Psoas muscle (tissue), 8 donors: ENCODE data around the gene ZNF652. TPM values are rescaled to one million over a fixed set of nuclear protein-coding genes. Genes with fewer than 3 reads are reported as not detected.

Experiments
- ATAC-seq, 4 donors: fragments of 200-7000 bp; cut with Tn5 transposase; one replicate each; pipeline ENCODE4 v1.9.1; 2020; ENCODE audit warnings: moderate library complexity in 3 of 4, mild to moderate bottlenecking in 2 of 4
- DNase-seq, 2 donors: peaks; one replicate each; pipeline ENCODE4 v3.0.0-alpha.2; 2020
- H3K27ac ChIP-seq: fragments of 200-600 bp; one replicate; pipeline ENCODE4 v1.8.0; 2022
- H3K27me3 ChIP-seq, 3 donors: fragments of 200-600 bp in 1 of 3; one replicate each; pipeline versions ENCODE4 v1.6.1 to v1.8.0; 2013 to 2022; ENCODE audit warnings: low read length in 2 of 3, mild to moderate bottlenecking in 2 of 3, moderate library complexity in 1 of 3; ENCODE audit not compliant: insufficient read depth in 3 of 3
- H3K36me3 ChIP-seq, 2 donors: fragments of 200-600 bp in 1 of 2; one replicate each; pipeline versions ENCODE4 v1.6.1 to v1.8.0; 2013 to 2022; ENCODE audit warnings: low read depth in 1 of 2, mild to moderate bottlenecking in 1 of 2, moderate library complexity in 1 of 2; ENCODE audit not compliant: insufficient read depth in 1 of 2
- H3K4me1 ChIP-seq: fragments of 200-600 bp; one replicate; pipeline ENCODE4 v1.8.0; 2022
- H3K4me3 ChIP-seq: fragments of 200-600 bp; one replicate; pipeline ENCODE4 v1.8.0; 2022; ENCODE audit warnings: mild to moderate bottlenecking
- H3K9me3 ChIP-seq: fragments of 200-600 bp; one replicate; pipeline ENCODE4 v1.8.0; 2022
- WGBS, 3 donors: extraction: QIAGEN DNeasy Blood & Tissue Kit; methylation state at CpG; one replicate each; pipeline versions ENCODE4 v1.1.6 to v1.1.7; 2013; 5-methylcytosine and 5-hydroxymethylcytosine counted together
- intact Hi-C, 2 donors: fragments of 100-400 bp; cut with DNase I; formaldehyde crosslinking; loops; one replicate each; pipeline versions ENCODE4 v1.11.0 to v1.14.2; 2022
- long read RNA-seq, 2 donors: library from polyadenylated mRNA; unstranded; transcript quantifications; one replicate each; pipeline ENCODE4 v2.0.0, GENCODE V29; 2021
- polyA plus RNA-seq, 3 donors: library from polyadenylated mRNA; stranded (reverse); fragments of 200-250 nt; gene quantifications; one replicate each; pipeline ENCODE4 v1.2.3, GENCODE V29; 2013
- total RNA-seq, 4 donors: library from RNA; stranded (reverse); fragmentation: NEBNext Ultra II Directional in 2 of 4; extraction: Animal tissue kit (Norgen Biotek cat#: 25700) in 2 of 4; gene quantifications; one replicate each; pipeline versions ENCODE4 v1.2.1 to v1.2.4, GENCODE V29; 2021 to 2023
- TF ChIP-seq, protein P1 (sequence below): fragments of 200-600 bp; IDR thresholded peaks from one replicate; pipeline ENCODE4 v1.8.0; 2022; ENCODE audit warnings: antibody characterized with exemption
- donor health status: healthy with polysubstance abuse.
- donor health status: DM: no; HTN: no; CAD: no; lungs with moderate emphysema.
- donor health status: Bipolar disorder and iron deficiency.
- donor health status: healthy.
- donor health status: DM: yes; HTN: yes; CAD: no.
- donor health status: DM: no; HTN: no; CAD: no.
- donor health status: DM: no; HTN: no; CAD: no.
- donor health status: DM: yes; HTN: yes; CAD: no.

ZNF652 gene
- total RNA-seq (10 to 100 TPM; 21.3 to 30.1 (median 23.8) TPM), polyA plus RNA-seq (10 to 100 TPM in 1 of 3 donors, 1 to 10 TPM in 2; 3.1 to 15.5 (median 8.1) TPM)
- long read RNA-seq, donor 1, partial matches to known transcripts = 4 of 4 reads
- long read RNA-seq, donor 1, other reads (novel, unspliced or antisense) = 0 of 4 reads
- long read RNA-seq, donor 2, full-length matches to known transcripts = 1 of 8 reads
- long read RNA-seq, donor 2, partial matches to known transcripts = 3 of 8 reads
- long read RNA-seq, donor 2, other reads (novel, unspliced or antisense) = 4 of 8 reads

DNA sequence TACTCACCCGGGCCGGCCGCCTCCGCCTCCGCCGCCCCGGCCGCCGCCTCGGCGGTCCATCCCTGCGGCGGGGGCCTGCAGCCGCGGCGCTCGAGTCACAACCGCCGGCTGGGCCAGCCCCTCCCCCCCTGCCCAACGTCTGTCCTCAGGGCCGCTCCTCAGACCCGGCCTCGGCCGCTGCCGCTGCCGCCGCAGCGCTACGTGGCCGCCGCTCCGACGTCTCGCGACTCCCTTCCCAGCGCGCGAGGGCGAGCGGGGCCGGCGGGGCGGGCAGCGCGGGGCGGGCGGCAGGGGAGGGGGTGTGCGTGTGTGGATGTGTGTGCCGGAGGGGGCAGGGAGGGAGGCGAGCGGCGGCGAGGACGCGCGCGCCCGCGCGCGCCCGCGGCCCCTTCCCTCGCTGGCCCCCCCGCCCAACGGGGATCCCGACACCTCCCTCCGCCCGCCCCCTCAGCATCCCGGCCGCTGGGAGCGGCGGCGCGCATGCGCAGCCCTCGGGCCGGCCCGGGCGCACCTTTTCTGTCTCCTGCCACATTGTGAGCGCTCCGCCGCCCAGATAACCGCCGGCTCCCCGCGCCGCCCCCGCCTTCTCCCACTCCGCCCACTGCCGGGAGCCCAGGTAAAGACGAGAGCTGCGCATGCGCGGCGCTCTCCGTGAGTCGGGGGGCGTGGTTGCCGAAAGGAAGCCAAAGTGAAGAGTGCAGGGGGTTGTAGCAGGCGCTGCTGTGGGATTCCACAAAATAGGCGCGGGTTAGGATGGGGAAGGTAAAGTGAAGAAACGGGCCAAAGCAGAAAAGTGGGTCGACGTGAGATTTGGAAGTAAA is at the start of gene ZNF652:
Gene ZNF652, minus strand, starts transcription at position 349 of the 821 bp plus-strand sequence. CDS start 44,525 bp downstream, outside the sequence.
- no peaks in the 10 kb centered on the region for H3K9me3 ChIP-seq

DNA sequence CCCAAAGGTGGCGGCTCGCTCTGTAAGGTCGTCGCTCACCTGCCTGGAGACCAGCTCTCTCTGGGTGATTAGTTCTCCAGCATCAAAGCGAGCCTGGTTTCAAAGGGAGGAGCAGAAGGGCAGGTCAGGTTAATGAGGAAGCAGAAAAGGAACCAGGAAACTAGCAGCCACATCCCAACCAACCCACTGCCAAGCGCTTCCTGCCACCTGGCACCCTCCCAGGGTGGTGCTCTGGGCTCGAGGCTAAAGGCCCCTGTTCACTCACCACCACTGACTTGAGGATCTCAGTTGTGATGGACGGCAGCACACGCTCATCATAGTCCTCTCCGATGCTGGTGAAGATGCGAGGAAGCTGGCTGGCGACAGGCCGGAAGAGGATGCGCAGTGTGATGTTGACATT is 47.0 kb upstream of the ZNF652 start:
- H3K9me3 ChIP-seq = no peaks in the 10 kb centered on the region
- 88 to 89% (median 89%) methylated on average over 14 of the region's 14 CpGs for WGBS, 3 donors
- no peaks in the 10 kb centered on the region for H3K27me3 ChIP-seq
- TF ChIP-seq, protein P1, sequence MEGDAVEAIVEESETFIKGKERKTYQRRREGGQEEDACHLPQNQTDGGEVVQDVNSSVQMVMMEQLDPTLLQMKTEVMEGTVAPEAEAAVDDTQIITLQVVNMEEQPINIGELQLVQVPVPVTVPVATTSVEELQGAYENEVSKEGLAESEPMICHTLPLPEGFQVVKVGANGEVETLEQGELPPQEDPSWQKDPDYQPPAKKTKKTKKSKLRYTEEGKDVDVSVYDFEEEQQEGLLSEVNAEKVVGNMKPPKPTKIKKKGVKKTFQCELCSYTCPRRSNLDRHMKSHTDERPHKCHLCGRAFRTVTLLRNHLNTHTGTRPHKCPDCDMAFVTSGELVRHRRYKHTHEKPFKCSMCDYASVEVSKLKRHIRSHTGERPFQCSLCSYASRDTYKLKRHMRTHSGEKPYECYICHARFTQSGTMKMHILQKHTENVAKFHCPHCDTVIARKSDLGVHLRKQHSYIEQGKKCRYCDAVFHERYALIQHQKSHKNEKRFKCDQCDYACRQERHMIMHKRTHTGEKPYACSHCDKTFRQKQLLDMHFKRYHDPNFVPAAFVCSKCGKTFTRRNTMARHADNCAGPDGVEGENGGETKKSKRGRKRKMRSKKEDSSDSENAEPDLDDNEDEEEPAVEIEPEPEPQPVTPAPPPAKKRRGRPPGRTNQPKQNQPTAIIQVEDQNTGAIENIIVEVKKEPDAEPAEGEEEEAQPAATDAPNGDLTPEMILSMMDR = no peak
- ATAC-seq = no peak
- DNase-seq = no peak
- intact Hi-C loops = no loop called here
- H3K4me3 ChIP-seq = no peak overlapping the region
- H3K36me3 ChIP-seq = peaks cover 31 to 92% of the 10 kb centered on the region in 2 donors
- H3K27ac ChIP-seq = no peak overlapping the region
- peaks cover 5% of the 10 kb centered on the region for H3K4me1 ChIP-seq

More for the DNA sequence above, at the start of gene ZNF652:
- TF ChIP-seq, protein P1 = no peak
- H3K27me3 ChIP-seq = no peaks in the 10 kb centered on the region
- peak within 1 kb of the TSS; percentile 92 for H3K4me3 ChIP-seq
- peak within 1 kb of the TSS; percentile 84 for H3K27ac ChIP-seq
- intact Hi-C loops = loop anchor here (2.0 to 5.0 kb wide), 2 partner anchors 33 to 45 kb away; no protein-coding TSS in a partner anchor
- DNase-seq (peak; percentile 93 to 95), ATAC-seq (peak; percentile 93 to 94 (median 94))
- peaks cover 35% of the 10 kb centered on the region for H3K4me1 ChIP-seq
- 1 to 3% (median 1%) methylated on average over 31 to 105 of the region's 106 CpGs for WGBS, 3 donors
- no peaks in the 10 kb centered on the region for H3K36me3 ChIP-seq

DNA sequence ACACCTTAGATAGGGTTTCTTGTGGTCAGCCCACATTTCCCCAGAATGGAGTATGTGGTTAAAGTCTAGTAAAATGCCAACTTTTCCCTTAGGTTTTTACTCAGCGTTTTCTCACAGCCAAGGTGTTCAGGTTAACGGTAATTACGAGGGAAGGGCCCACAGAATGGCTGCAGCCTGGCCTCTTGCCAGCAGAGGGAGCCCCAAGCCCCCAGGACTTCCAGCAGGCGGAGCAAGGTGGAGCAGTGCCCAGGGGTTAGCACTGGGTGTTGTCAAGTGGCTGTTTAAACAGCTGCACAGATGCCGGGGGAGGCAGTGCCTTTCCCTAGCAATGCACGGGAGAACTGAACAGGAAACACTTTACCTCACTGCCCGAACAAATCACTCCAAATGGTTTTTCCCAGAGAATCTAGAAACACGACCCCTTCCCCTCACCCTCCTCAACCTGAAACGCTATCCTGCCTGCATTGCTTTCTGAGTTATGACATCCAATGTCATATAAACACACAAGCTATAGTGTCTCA is 46.0 kb upstream of the ZNF652 start:
- intact Hi-C loops = loop anchor here in 1 of 2 donors (2.0 kb wide), 1 partner anchor 149 kb away; no protein-coding TSS in a partner anchor
- H3K27ac ChIP-seq = no peak overlapping the region
- ATAC-seq (peak; percentile 54 to 71 (median 62)), DNase-seq (peak; percentile 56 to 78)
- H3K9me3 ChIP-seq = no peaks in the 10 kb centered on the region
- H3K36me3 ChIP-seq = peaks cover 31 to 96% of the 10 kb centered on the region in 2 donors
- 32 to 39% (median 33%) methylated on average over 9 of the region's 9 CpGs for WGBS, 3 donors
- H3K4me3 ChIP-seq = no peak overlapping the region
- no peaks in the 10 kb centered on the region for H3K4me1 ChIP-seq
- TF ChIP-seq, protein P1 = peak; percentile 47
- H3K27me3 ChIP-seq = no peaks in the 10 kb centered on the region

DNA sequence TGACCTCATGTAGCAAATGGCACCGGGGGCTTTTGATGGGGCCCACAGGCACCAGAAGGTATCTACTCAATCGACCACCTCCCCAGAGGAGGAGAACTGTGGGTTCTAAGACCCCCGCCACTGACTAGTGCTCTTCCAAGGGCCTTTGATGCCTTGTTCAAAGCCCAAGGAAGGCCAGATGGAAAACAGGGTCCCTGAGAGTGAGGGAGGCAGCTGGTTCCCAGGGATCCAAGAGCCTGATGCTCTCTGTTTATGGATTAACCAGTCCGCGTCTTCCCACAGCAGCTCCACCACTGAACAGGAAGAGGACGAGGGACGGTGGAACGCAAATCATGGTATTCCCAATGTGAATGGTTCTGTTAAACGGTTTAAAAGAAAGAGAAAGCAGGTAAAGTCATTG is 45.0 kb upstream of the ZNF652 start:
- Histone ChIP-seq H3K36me3 (peaks cover 22 to 89% of the 10 kb centered on the region in 2 donors), H3K9me3 (no peaks in the 10 kb centered on the region), H3K27ac (no peak overlapping the region), H3K27me3 (no peaks in the 10 kb centered on the region), H3K4me3 (no peak overlapping the region), H3K4me1 (no peaks in the 10 kb centered on the region)
- TF ChIP-seq, protein P1 = no peak
- intact Hi-C loops = loop anchor here in 1 of 2 donors (2.0 kb wide), 1 partner anchor 150 kb away; no protein-coding TSS in a partner anchor
- ATAC-seq (no peak), DNase-seq (no peak)
- WGBS, 3 donors = 90 to 92% (median 91%) methylated on average over 9 of the region's 9 CpGs
